SJSA1 (cell line): ENCODE data around the gene TRAF3IP1. TPM values are rescaled to one million over a fixed set of nuclear protein-coding genes. Genes with fewer than 3 reads are reported as not detected.
"Not testable (repeated sequence)": the region's sequence is repeated elsewhere in the genome, so short reads cannot be mapped to it uniquely, and the experiment has no call there.

Experiments used
- DNase-seq, 2 experiments: peaks; one replicate each; pipeline ENCODE4 v3.0.0-alpha.2; 2015 to 2020; ENCODE audit warnings: low spot score in 2 of 2, low read depth in 1 of 2
- H3K27ac ChIP-seq: fragments of 250-450 bp; sonication (Bioruptor Pico); 2 replicates; pipeline ENCODE4 v1.5.1; 2020; ENCODE audit warnings: mild to moderate bottlenecking, moderate library complexity
- H3K27me3 ChIP-seq: fragments of 250-450 bp; sonication (Bioruptor Pico); replicated peaks from 2 replicates; pipeline ENCODE4 v1.5.1; 2020; ENCODE audit warnings: mild to moderate bottlenecking, moderate library complexity
- H3K36me3 ChIP-seq: fragments of 250-450 bp; sonication (Bioruptor Pico); 2 replicates; pipeline ENCODE4 v1.5.1; 2020; ENCODE audit warnings: mild to moderate bottlenecking
- H3K4me1 ChIP-seq: fragments of 250-450 bp; sonication (Bioruptor Pico); replicated peaks from 2 replicates; pipeline ENCODE4 v1.6.1; 2021; ENCODE audit warnings: mild to moderate bottlenecking
- H3K4me3 ChIP-seq: fragments of 250-450 bp; sonication (Bioruptor Pico); 2 replicates; pipeline ENCODE4 v1.5.1; 2020; ENCODE audit warnings: mild to moderate bottlenecking
- H3K9me3 ChIP-seq: fragments of 250-450 bp; sonication (Bioruptor Pico); replicated peaks from 2 replicates; pipeline ENCODE4 v1.5.1; 2020; ENCODE audit warnings: mild to moderate bottlenecking
- total RNA-seq: library from RNA; depleted of rRNA; stranded (reverse); fragments of >200 nt; shearing (Covaris generic); gene quantifications from 2 replicates; pipeline ENCODE4 v1.2.3, GENCODE V29; 2014

Gene TRAF3IP1
- total RNA-seq, 1 experiment from 2014 or later, result 12.7 TPM

DNA sequence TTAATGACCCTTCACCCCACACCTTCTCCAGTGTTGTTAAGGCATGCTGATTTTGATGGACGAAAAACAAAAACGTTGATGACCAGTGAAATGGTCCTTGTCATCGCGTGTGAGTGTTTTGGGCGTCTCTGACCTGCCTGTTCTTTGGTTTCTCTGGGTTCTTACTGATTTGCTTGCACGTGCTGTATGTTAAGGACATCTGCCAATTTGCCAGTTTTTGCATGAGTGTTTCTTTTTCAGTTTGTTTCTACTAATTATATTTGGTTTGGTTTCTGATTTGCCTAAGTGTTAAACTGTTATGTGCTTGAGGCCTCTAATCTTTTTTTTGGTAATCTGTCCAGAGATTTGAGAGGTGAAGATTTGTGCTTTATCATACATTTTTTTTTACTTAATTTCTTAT is 14.6 kb downstream of the TRAF3IP1 start:
- Histone ChIP-seq H3K27ac (no peak overlapping the region), H3K36me3 (peaks cover 23% of the 10 kb centered on the region), H3K9me3 (no peaks in the 10 kb centered on the region), H3K4me3 (no peak overlapping the region), H3K4me1 (no peaks in the 10 kb centered on the region), H3K27me3 (no peaks in the 10 kb centered on the region)
- DNase-seq, result no peak

DNA sequence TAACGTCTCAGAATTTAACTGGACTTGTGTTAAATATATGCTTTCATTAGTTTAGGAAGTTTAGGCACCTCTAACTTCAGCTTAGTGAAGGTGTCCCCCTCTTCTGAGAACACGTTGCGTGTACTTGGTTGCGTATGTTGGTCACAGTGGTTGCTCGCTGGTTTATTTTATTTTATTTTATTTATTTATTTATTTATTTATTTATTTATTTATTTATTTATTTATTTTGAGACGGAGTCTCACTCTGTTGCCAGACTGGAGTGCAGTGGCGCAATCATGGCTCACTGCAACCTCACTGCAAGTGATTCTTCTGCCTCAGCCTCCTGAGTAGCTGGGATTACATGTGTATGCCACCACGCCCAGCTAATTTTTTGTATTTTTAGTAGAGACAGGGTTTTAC is 15.3 kb downstream of the TRAF3IP1 start:
- not testable (repeated sequence) for H3K4me1 ChIP-seq, DNase-seq, H3K4me3 ChIP-seq, H3K27me3 ChIP-seq, H3K27ac ChIP-seq, H3K9me3 ChIP-seq
- peaks cover 16% of the 10 kb centered on the region for H3K36me3 ChIP-seq

DNA sequence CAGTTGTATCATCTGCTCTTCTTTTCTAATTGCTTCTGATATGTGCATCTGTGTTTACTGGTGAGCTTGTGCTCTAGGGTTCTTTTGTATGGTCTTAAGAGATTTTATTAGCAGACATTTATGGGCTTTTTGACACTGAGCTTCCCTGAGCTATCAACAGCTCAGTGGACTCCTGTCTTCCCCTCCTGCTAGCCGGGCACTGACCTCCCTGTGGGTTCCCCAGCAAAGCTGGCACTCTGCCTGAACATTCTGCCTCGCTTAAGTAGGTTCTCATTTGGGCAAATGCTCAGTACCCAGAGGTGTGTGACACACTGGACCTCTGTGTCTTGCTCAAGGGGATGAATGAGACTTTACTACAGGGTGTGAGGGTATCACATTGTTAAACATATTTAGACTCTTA is 15.8 kb downstream of the TRAF3IP1 start:
- Histone ChIP-seq H3K9me3 (no peaks in the 10 kb centered on the region), H3K27ac (no peak overlapping the region), H3K36me3 (peaks cover 12% of the 10 kb centered on the region; the same call in 1 of the 2 replicates), H3K4me1 (no peaks in the 10 kb centered on the region), H3K27me3 (no peaks in the 10 kb centered on the region), H3K4me3 (no peak overlapping the region)
- DNase-seq, result no peak

DNA sequence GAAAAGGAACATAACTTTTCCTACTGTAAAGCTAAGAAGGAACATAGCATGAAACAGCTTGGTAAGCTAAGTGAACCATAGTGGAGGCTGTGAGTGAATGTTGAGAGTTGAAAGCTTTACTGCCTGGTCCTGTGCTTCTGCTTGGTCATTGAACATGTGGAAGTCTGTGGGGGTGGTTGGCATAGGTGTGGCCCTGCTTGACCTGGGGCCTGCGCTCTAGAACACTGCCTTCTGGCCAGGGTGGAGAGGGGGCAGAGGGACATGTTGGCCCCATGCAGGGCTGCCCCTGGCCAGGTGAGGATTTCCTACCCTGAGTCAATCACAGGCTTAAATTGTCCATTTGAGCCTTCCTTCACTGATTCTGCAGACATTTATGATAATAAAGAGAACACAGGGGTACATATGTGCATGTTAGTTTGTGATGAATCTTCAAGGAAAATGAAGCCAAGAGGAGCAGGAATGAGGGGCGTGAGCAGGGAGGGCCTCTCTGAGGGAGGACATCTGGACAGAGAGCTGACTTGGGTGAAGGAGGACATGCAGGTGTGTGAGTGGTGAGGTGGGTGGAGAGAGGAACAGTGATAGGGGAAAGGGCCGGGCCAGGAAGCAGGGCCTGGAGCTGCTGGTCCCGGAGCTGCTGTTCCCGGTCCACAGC is 16.6 kb downstream of the TRAF3IP1 start:
- Histone ChIP-seq H3K27ac (no peak overlapping the region), H3K4me3 (no peak overlapping the region), H3K4me1 (no peaks in the 10 kb centered on the region), H3K27me3 (no peaks in the 10 kb centered on the region), H3K9me3 (no peaks in the 10 kb centered on the region), H3K36me3 (peaks cover 12% of the 10 kb centered on the region; the same call in 1 of the 2 replicates)
- DNase-seq, result no peak

GRCh38 chr2:238337846-238338245 is 17.5 kb downstream of the TRAF3IP1 start:
- no peaks in the 10 kb centered on the region for H3K27me3 ChIP-seq

GRCh38 chr2:238338710-238339394 is 18.5 kb downstream of the TRAF3IP1 start:
- Histone ChIP-seq H3K4me1 (no peaks in the 10 kb centered on the region), H3K27ac (no peak overlapping the region), H3K9me3 (no peaks in the 10 kb centered on the region), H3K36me3 (peaks cover 12% of the 10 kb centered on the region; the same call in 1 of the 2 replicates), H3K27me3 (no peaks in the 10 kb centered on the region), H3K4me3 (no peak overlapping the region)
- DNase-seq, result no peak

More at GRCh38 chr2:238337846-238338245, 17.5 kb downstream of the TRAF3IP1 start:
- peaks cover 12% of the 10 kb centered on the region; the same call in 1 of the 2 replicates for H3K36me3 ChIP-seq
- DNase-seq, result no peak
- no peak overlapping the region for H3K4me3 ChIP-seq
- no peaks in the 10 kb centered on the region for H3K9me3 ChIP-seq
- no peaks in the 10 kb centered on the region for H3K4me1 ChIP-seq
- H3K27ac ChIP-seq, result no peak overlapping the region

DNA sequence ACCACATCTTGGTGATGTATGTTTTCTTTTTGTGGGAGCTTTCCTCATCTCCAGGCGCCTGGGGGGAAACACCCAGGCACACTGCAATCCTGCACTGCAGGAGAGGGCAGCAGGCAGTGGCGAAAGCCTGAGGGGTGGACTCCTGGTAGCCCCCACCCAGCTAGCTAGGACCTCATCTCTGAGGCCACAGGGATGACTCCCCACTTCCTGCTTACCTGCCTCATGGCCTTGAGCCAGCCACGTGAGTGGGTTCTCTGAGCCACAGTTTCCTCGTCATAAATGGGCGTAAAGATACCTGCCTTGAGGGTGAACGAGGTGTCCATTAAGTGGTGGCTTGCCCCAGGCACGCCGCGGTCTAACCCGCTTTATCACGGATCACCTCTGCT is 19.1 kb downstream of the TRAF3IP1 start:
- peaks cover 12% of the 10 kb centered on the region; the same call in 1 of the 2 replicates for H3K36me3 ChIP-seq

DNA sequence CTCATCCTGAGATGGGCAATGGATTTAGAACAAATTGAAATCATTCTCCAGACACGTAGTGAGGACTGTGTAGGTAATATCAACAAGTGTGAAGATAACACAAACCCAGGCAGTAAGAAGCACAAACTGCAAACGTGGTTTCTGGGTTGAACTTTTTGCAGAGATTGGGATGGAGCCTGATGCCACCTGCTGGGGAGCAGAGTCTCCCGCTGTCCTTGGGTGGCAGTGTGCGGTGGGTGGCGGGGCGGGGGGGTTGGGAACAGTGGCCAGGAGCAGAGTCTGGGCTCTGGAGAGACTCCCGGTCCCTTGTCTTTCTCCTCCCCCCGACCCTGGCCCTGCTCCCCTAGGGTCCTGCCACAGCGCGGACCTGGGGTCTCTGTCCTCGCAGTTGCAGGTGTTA is 19.5 kb downstream of the TRAF3IP1 start:
- H3K36me3 ChIP-seq, result peaks cover 12% of the 10 kb centered on the region; the same call in 1 of the 2 replicates
- H3K9me3 ChIP-seq, result no peaks in the 10 kb centered on the region
- DNase-seq, result no peak
- no peak overlapping the region for H3K27ac ChIP-seq
- no peak overlapping the region for H3K4me3 ChIP-seq
- H3K27me3 ChIP-seq, result no peaks in the 10 kb centered on the region
- H3K4me1 ChIP-seq, result no peaks in the 10 kb centered on the region

More for the DNA sequence above, 19.1 kb downstream of the TRAF3IP1 start:
- no peaks in the 10 kb centered on the region for H3K27me3 ChIP-seq
- H3K4me3 ChIP-seq, result no peak overlapping the region
- H3K9me3 ChIP-seq, result no peaks in the 10 kb centered on the region
- no peak overlapping the region for H3K27ac ChIP-seq
- no peaks in the 10 kb centered on the region for H3K4me1 ChIP-seq
- no peak for DNase-seq

DNA sequence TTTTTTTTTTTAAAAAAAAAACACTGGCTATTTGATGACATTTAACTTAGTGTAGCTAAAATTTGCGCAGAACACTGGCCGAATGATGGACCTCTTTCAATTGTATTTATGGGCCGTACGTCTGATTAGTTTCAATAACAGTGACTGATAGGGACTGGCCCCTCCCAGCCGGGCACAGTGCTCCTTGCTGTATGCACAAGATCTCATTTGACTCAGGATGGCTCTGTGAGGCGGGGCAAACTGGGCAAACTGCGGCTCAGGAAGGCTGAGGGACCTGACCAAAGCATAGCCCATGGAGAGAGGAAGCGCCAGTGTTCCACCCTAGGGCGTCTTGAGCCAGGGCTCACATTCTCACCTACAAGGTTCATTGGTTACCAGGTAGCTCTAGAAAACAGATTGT is 21.2 kb downstream of the TRAF3IP1 start:
- Histone ChIP-seq H3K9me3 (no peaks in the 10 kb centered on the region), H3K27me3 (no peaks in the 10 kb centered on the region), H3K36me3 (peaks cover 8% of the 10 kb centered on the region; the same call in 1 of the 2 replicates), H3K4me3 (no peak overlapping the region), H3K4me1 (no peaks in the 10 kb centered on the region), H3K27ac (no peak overlapping the region)
- no peak for DNase-seq

- Histone ChIP-seq H3K4me1 (no peaks in the 10 kb centered on the region), H3K4me3 (no peak overlapping the region), H3K36me3 (peaks cover 13% of the 10 kb centered on the region), H3K27me3 (no peaks in the 10 kb centered on the region), H3K27ac (no peak overlapping the region), H3K9me3 (no peaks in the 10 kb centered on the region)
- DNase-seq, result no peak
Measured at GRCh38 chr2:238344035-238344434, 23.7 kb downstream of the TRAF3IP1 start.

- peaks cover 11% of the 10 kb centered on the region for H3K36me3 ChIP-seq
- H3K27ac ChIP-seq, result no peak overlapping the region
- no peak for DNase-seq
- no peaks in the 10 kb centered on the region for H3K9me3 ChIP-seq
- H3K4me1 ChIP-seq, result no peaks in the 10 kb centered on the region
- H3K27me3 ChIP-seq, result no peaks in the 10 kb centered on the region
- H3K4me3 ChIP-seq, result no peak overlapping the region
Measured at GRCh38 chr2:238344517-238344916, 24.2 kb downstream of the TRAF3IP1 start.

- H3K4me3 ChIP-seq, result no peak overlapping the region
- H3K4me1 ChIP-seq, result no peaks in the 10 kb centered on the region
- no peak for DNase-seq
- H3K27ac ChIP-seq, result no peak overlapping the region
- H3K36me3 ChIP-seq, result peaks cover 11% of the 10 kb centered on the region
- no peaks in the 10 kb centered on the region for H3K27me3 ChIP-seq
- H3K9me3 ChIP-seq, result no peaks in the 10 kb centered on the region
Measured at GRCh38 chr2:238345297-238345968, 25.1 kb downstream of the TRAF3IP1 start.

- H3K27me3 ChIP-seq, result no peaks in the 10 kb centered on the region
- no peak overlapping the region for H3K27ac ChIP-seq
- no peaks in the 10 kb centered on the region for H3K9me3 ChIP-seq
- H3K36me3 ChIP-seq, result peaks cover 11% of the 10 kb centered on the region
- no peak for DNase-seq
- H3K4me3 ChIP-seq, result no peak overlapping the region
- H3K4me1 ChIP-seq, result no peaks in the 10 kb centered on the region
Measured at GRCh38 chr2:238346544-238346943, 26.2 kb downstream of the TRAF3IP1 start.
